Fibroblast of mammary gland (primary cell): ENCODE data around the gene EVX1.

Experiments
- DNase-seq: peaks from one replicate; pipeline ENCODE4 v3.0.0-alpha.2; 2010; ENCODE audit warnings: low read depth
- H3K4me3 ChIP-seq: 2 replicates; pipeline ENCODE4 v1.5.1; 2011; ENCODE audit warnings: low read depth, mild to moderate bottlenecking, low read length, moderate library complexity; ENCODE audit not compliant: control insufficient read depth
- CTCF ChIP-seq: conservative IDR thresholded peaks from 2 replicates; pipeline ENCODE4 v1.5.1; 2011; ENCODE audit warnings: low read depth, low read length, inconsistent platforms; ENCODE audit not compliant: control insufficient read depth, insufficient read depth

The EVX1 gene

GRCh38 chr7:27243340-27244163 is 950 bp downstream of the EVX1 start:
- no peak overlapping the region for H3K4me3 ChIP-seq
- DNase-seq, result no peak
- no peak for TF ChIP-seq CTCF

- H3K4me3 ChIP-seq, result no peak overlapping the region
- no peak for DNase-seq
- no peak for TF ChIP-seq CTCF
Measured at GRCh38 chr7:27244488-27245123, 2.0 kb downstream of the EVX1 start.

GRCh38 chr7:27245124-27245797 is 2.7 kb downstream of the EVX1 start:
- no peak for TF ChIP-seq CTCF
- H3K4me3 ChIP-seq, result no peak overlapping the region
- DNase-seq, result no peak

GRCh38 chr7:27245798-27246691 is 3.4 kb downstream of the EVX1 start:
- no peak for DNase-seq
- no peak overlapping the region for H3K4me3 ChIP-seq

GRCh38 chr7:27247000-27247399 is 4.4 kb downstream of the EVX1 start:
- H3K4me3 ChIP-seq, result no peak overlapping the region
- no peak for DNase-seq
- no peak for TF ChIP-seq CTCF

More at GRCh38 chr7:27245798-27246691, 3.4 kb downstream of the EVX1 start:
- no peak for TF ChIP-seq CTCF
